GM03348 (cell line): Measurements from ENCODE around the gene GPHN.
"Not testable (repeated sequence)": the region's sequence is repeated elsewhere in the genome, so short reads cannot be mapped to it uniquely, and the experiment has no call there.

Source experiments
- DNase-seq: peaks from one replicate; pipeline ENCODE4 v3.0.0; 2012; ENCODE audit warnings: low spot score

The GPHN gene

DNA sequence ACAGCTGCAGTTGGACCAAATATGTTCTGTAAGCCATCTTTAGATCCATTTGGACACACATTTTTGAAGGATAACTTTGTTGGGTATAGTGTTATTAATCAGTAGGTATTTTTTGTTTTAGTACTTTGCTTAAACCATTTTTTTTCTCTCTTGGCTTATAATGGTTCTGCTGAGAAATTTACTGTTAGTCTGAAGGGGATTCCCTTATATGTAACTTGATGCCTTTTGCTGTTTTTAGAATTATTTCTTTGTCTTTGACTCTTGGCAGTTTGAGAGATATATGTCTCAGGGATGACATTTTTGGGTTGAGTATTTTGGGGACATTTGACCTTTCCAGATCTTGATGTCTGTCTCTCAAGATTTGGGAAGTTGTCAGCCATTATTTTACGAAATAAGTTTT lies 169.8 kb downstream of the GPHN start:
- DNase-seq: no peak

DNA sequence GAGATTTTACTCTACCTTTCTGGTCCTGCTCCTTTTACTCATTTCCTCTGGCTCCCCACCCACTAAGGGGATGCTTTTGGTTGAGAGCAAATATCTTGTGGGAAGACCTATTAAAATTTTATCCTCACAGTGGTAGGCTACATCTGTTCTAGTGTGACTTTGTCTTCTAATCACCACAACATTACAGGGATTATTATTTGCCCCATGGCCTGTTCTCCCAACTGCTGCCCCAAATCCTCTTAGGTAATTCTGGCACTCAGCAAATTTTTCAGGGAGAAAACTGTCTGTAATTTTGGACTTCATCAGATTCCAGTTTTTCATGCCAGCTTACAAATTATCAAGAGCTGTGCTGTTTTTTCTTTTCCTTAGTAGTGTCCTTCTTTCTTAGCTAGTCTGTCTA lies 172.3 kb downstream of the GPHN start:
- no peak for DNase-seq

DNA sequence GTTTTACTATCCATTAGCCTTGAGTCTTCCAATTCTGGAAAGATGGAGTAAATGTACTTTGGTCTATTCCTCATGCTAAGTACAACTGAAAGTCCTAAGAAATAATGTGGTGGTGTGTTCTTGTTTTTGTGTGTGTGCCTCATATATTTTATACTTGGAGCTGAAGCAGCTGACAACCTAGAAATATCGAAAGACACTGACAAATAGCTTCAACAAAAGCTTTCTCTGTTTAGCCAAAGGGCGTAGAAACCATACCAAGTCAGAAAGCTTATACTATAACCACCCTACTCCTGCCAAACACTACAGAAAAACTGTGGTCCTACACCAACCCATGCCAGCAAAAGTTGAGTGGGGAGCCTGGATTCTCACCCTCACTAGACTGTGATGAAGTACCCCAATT lies 188.4 kb downstream of the GPHN start:
- DNase-seq: no peak

DNA sequence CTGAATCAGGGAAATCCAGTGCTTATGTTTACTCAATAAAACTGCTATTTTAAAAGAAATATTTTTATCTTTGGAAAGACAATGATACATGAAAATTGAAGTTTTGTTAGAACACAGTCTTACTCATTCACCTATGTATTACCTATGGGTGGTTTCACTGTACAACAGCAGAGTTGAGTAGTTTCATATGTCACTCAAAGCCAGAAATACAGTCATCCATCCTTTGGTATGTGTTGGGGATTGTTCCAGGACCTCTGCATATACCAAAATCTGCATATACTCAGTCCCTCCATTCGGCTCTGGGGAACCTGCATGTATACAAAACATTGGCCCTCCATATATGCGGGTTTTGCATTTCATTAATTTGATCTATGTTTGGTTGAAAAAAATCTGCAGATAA lies 190.6 kb downstream of the GPHN start:
- no peak for DNase-seq

DNA sequence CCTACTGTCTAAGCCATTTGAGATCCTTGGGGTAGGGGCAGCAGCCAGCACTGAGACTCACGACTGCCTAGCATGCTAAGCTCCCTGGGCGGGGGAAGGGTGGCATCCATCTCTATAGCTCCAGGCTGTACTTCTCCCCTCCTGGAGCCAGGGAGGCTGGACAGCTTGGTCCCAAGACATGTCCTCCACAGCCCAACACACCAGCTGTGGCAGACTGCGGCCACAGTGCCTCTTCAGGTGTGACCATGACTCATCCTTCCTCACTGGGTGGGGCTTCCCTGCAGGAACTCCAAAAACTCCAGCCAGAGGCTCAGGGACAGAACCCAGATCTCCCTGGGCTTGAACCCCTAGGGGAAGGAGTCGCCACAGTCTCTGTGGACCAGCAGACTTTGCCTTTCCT lies 193.9 kb downstream of the GPHN start:
- DNase-seq: no peak

DNA sequence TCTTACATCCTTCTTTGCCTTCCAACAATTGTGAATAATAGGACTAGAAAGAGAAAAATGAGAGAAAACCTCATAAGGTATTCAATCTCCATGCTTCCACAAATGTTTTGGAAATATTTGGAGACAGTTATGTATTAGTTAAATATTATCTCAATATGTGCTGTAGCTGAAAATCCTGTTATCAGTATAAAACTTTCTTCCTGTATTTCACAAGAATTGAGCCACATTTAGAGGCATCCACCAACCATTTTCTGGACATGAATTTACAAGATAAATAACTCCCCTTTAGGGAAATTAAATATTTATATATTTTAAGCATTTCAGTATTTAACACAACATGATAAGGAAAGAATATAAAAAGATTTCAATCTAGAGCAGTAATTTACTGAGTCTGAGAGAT lies 200.3 kb downstream of the GPHN start:
- DNase-seq: no peak

DNA sequence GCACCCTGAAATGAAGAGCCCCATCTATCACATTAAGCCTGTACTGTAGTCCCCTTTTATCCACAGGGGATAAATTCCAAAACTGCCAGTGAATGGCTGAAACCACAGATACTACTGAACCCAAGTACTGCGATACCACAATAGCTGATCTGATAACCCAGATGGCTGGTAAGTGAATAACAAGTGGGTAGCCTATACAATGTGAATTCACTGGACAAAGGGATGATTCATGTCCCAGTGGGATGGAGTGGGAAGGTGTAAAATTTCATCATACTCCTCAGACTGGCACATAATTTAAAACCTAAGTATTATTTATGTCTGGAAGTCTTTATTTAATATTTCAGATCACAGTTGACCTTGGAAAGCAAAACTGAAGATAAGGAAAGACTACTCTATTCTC lies 201.3 kb downstream of the GPHN start:
- peak; percentile 15 for DNase-seq

DNA sequence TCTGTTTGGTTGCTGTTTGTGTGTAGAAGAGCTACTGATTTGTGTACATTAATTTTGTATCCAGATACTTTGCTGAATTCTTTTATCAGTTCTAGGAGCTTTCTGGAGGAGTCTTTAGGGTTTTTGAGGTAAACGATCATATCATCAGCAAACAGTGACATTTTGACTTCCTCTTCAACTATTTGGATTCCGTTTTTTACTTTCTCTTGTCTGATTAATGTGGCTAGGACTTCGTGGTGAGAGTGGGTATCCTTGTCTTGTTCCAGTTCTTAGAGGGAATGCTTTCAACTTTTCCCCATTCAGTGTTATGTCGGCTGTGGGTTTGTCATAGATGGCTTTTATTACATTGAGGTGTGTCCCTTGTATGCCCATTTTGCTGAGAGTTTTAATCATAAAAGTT lies 206.3 kb downstream of the GPHN start:
- DNase-seq: not testable (repeated sequence)

DNA sequence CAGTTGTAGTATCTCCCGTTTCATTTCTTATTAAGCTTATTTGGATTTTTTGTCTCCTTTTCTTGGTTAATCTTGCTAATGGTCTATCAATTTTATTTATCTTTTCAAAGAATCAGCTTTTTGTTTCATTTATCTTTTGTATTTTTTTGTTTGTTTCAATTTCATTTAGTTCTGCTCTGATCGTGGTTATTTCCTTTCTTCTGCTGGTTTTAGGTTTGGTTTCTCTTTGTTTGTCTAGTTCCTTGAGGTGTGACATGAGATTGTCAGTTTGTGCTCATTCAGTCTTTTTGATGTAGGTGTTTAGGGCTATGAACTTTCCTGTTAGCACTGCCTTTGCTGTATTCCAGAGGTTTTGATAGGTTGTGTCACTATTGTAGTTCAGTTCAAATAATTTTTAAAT lies 207.4 kb downstream of the GPHN start:
- not testable (repeated sequence) for DNase-seq

DNA sequence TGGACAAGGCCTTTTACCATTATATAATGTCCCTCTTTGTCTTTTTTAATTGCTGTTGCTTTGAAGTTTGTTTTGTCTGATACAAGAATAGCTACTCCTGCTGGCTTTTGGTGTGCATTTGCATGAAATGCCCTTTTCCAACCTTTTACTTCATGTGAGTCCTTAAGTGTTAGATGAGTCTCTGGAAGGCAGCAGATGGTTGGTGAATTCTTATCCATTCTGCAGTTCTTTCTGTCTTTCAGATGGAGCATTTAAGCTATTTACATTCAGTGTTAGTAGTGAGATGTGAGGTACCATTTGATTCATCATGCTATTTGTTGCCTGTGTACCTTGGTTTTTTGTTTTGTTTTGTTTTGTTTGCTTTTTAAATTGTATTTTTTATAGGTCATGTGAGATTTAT lies 208.3 kb downstream of the GPHN start:
- DNase-seq: no peak

DNA sequence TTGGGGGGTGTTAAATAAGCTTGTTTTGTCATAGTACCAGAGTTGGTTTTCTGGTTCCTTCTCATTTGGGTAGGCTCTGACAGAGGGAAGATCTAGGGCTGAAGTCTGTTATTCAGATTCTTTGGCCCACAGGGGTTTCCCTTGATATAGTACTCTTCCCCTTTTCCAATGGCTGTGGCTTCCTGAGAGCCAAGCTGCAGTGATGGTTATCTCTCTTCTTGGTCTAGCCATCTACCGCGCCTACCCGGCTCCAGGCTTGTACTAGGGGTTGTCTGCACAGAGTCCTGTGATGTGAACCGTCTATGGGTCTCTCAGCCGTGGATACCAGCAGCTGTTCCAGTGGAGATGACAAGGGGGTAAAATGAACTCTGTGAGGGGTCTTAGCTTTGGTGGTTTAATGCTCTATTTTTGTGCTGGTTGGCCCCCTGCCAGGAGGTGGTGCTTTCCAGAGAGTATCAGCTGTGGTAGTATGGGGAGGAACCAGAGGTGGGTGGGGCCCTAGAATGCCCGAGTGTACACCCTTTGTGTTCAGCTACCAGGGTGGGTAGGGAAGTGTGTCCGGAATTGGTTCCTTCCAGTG lies 209.7 kb downstream of the GPHN start:
- no peak for DNase-seq

DNA sequence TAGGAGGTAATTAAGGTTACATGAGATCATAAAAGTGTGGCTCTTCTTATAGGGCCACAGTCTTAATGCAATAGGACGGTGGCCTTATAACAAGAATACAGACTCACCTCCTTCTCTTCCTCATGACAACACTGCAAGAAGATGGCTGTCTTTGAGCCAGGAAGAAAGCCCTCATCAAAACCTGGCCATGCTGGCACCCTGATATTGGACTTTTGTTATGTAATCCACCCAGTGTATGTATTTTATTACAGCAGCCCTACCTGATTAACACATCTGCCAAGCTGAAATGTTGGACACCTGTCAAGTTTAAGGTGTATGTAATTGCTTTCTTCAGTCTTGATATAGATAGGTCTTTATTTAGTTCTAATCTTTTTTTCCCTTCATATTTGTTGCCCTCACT lies 217.0 kb downstream of the GPHN start:
- DNase-seq: no peak

DNA sequence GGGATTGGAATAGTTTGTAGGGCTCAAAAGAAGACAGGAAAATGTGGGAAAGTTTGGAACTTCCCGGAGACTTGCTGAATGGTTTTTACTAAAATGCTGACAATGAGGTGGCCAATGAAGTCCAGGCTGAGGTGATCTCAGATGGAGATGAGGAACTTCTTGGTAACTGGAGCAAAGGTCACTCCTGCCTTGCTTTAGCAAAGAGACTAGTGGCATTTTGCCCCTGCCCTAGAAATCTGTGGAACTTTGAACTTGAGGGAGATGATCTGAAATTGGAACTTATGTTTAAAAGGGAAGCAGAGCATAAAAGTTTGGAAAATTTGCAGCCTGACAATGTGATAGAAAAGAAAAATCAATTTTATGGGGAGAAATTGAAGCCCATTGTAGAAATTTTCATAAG lies 223.4 kb downstream of the GPHN start:
- not testable (repeated sequence) for DNase-seq

DNA sequence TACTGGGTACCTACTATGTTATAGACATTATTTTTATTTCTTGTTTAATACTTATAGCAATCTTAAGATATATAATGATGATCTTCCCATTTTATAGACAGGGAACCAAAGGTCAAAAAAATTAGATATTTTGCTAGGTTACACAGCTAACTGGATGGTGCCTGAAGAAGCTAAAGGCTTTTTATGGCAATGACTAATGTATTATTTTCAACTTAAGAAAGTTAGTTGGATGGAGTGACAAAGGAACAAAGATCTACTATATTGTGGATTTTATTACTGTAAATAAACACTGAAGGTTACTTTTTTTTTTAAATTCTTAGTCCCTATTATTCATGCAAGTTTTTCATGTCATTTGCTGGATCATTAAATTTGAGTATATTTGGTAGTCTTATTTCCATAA lies 227.9 kb downstream of the GPHN start:
- DNase-seq: no peak

DNA sequence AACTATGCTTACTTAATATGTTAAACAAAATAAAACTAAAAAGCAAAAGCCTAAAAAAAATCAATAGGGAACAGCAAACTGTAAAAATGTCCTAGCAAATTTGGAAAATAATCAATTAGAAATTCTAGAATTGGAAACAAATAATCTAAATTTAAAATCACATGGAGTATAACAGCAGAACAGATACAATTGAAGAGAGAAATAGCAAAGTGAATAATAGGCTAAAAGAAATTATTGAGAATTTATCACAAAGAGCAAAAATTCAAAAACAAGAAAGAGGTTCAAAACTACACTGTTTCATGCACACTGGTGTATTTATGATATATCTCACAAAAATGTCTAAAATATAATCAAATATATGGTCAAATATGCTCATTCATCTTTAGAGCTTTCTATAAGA lies 231.9 kb downstream of the GPHN start:
- no peak for DNase-seq

DNA sequence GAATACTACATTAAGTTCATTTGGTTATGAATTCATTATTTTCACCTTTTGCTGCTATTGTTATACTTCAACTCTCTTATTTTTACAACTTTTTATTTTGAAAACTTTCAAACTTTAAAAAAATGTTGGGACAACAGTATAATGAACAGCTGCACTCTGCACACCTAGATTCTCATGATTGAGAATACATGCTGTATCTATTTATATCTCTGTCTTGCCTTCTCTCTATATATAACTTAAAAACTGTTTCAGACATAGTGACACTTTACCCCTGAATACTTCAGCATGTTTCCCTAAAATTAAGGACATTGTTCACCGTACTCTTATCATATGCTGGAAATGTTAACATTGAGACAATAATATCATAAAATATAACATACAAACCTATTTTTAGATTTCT lies 237.1 kb downstream of the GPHN start:
- no peak for DNase-seq

DNA sequence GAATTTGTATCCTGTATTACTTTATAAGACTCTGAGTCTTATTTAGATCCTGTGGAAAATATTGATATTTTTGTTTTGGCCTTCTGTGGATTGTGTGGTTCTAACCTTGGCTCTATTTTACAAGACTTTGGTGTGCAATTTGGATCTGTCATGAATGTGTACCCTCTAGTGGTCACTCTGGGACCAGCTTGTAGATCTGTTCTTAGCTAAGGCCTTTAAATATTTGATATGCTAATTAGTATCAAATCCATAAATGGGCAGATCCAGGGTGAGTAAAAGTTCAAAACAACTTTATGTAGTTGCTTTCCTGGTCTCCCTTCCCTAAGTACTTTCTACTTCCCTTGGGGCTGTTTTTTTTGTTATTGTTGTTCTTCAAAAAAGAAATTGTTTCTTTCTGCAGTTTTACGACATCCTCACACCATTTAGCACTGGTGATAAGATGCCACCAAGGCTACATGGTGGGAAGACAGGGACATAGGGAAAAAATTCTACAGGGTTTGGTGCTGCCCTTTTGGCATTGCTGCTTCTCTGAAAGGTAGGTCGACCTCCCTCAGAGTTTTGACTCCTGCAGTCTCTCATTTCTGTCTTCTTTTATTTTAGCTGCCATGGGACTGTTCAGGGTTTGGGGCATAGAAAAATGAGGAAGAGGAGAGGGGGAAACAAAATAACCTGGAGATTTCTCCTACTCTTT lies 238.5 kb downstream of the GPHN start:
- DNase-seq: peak; percentile 45

DNA sequence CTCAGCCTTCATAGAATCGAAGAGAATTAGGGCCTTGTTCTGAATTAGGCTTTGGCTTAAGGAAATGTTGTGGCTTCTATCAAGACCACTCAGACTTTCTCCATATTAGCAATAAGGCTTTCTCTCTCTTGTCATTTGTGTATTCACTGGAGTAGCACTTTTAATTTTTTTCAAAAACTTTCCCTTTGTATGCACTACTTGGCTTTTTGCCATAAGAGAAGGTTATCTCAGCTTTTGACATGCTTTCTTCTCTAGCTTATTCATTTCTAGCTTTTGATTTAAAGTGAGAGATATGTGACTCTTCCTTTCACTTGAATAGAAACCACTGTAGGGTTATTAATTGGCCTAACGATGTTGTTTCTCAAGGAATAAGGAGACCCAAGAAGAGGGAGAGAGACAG lies 244.2 kb downstream of the GPHN start:
- DNase-seq: no peak

DNA sequence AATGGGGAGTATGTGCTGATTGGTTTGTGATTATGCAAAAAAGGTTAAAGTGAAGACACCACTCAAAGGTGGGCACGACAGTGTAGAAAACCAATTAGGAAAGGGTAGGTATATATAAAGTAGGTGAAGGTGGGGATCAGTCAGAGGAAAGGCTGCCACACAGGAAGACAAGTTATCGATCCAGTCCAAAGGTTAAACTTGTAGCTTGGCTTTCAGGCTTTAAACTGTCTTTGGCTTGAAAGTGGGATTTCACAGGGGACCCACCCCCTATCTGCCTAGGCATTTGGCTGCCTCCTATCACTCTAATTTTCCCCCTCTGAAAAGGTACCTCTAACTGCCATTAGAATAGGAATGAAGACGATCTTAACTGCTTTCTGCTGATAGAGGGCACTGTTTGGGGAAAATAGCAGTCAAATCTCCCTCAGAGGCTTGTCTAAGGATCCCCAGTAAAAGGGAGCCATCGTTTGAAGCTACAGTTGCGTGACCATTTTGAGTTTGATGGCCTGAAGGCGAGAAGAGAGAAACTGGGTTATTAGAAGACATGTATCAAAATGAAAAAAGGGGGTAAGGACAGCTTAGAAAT lies 250.2 kb downstream of the GPHN start:
- no peak for DNase-seq

DNA sequence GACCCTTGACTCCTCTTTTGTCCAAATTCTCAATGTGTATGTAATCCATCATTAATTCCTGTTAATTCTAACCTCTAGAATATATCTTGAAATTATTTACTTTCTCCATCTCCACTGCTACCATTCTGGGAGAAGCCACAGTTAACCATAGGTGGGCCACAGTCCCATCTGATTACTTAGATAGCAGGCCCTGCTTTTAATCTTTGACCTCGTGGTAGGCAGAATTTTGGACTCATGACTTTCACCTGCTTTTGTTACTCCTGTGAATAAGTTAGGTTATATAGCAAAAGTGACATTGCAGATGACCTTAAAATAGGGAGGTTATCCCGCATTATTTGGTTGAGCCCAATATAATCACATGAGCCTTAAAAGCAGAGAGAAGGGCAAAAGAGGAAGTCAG lies 264.2 kb downstream of the GPHN start:
- no peak for DNase-seq

DNA sequence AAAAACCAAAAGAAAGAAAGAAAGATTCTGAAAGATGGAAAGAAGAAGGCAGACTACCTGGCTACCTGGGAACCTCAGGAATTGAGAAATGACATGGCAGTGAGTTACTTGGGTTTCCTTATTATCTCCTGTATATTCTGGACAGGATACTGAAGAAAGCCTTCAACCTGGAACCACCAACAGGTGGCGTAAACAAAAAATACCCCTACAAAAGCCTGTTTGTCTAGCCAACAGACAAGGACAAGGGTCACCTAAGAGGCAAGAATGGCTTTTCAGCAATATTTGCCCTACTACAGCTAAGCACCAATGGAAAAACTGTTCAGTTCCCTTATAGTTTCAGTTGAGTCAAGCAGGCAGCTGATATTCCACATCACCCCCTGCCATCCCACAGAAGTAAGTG lies 274.9 kb downstream of the GPHN start:
- no peak for DNase-seq

DNA sequence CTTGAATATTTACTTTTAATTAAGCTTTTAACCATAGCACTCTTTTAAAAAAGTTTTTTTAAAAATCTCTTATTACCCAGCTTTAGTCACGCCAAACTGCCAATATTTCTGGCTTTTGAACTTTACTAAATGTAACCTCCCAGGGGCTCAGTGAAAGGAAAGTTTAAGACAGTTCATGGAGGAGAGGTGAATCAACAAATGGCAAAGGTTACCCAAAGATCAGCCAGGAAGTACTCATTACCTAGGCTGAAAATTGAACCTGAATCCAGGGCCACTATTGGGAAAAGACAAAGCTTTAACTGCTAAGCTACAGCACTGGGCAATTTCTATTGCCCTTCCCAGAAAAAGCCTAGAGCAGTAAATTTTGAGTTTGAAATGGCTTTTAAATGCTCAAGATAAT lies 282.2 kb downstream of the GPHN start:
- DNase-seq: no peak

DNA sequence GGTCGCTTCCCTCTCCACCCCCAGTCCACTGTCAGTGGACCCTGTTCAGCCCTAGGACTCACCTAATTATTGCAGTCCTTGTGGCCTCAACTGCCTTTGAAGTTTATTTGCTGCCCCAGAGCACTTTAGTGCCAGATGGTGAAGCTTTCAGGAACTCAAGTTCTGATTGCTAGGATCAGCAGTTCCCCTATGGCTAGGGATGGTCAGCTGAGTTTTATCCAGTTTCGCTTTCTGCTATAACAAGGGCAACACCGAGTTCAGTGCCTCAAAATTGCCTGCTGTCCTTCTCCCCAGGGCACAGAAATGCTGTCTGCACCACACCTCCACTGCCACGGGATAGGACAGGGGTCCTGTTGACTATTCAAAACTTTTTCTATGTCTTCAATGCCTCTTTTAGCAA lies 295.0 kb downstream of the GPHN start:
- no peak for DNase-seq

DNA sequence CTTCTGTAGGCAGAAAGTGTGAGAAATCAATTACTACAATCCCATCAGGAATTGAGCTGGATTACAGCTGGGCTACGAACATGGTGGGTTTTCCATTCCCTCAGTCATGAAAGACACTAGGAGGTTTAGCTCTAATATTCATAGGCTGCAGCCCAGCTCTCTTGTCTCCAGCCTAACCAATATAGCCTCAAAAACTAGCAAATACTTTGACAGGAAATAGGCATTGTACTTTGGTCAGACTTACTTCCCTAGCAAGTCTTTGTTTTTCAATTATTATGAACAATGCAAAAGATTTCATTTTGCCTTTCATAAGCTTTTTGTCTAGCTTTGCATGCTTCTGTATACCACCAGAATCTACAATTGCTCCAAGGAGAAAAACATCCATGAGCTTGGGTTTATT lies 296.2 kb downstream of the GPHN start:
- DNase-seq: no peak
